MM.1S (cell line): Measurements from ENCODE around the gene NUBP2.

Experiments used
- DNase-seq: peaks from one replicate; pipeline ENCODE4 v3.0.0-alpha.2; 2015
- H2AFZ ChIP-seq: fragments of 300-600 bp; sonication (generic); 2 replicates; pipeline ENCODE4 v1.6.0; 2016; ENCODE audit warnings: antibody characterized with exemption, low read length
- H3F3A ChIP-seq: fragments of 300-600 bp; sonication (generic); 2 replicates; pipeline ENCODE4 v1.6.1; 2016; ENCODE audit warnings: mild to moderate bottlenecking, antibody characterized with exemption, low read length, moderate library complexity, mixed read lengths; ENCODE audit not compliant: insufficient read depth
- H3K27ac ChIP-seq: fragments of 300-600 bp; sonication (generic); 2 replicates; pipeline ENCODE4 v1.5.1; 2016; ENCODE audit warnings: mild to moderate bottlenecking, low read length
- H3K27me3 ChIP-seq: fragments of 300-600 bp; sonication (generic); replicated peaks from 2 replicates; pipeline ENCODE4 v1.6.0; 2016; ENCODE audit warnings: low read length; ENCODE audit not compliant: insufficient read depth
- H3K36me3 ChIP-seq: fragments of 300-600 bp; sonication (generic); replicated peaks from 2 replicates; pipeline ENCODE4 v1.6.1; 2016; ENCODE audit warnings: mild to moderate bottlenecking, low read length, mixed read lengths; ENCODE audit not compliant: insufficient read depth
- H3K4me1 ChIP-seq: fragments of 300-600 bp; sonication (generic); 2 replicates; pipeline ENCODE4 v1.6.1; 2016; ENCODE audit warnings: low read length, mixed read lengths
- H3K4me2 ChIP-seq: fragments of 300-600 bp; sonication (generic); 2 replicates; pipeline ENCODE4 v1.6.0; 2016; ENCODE audit warnings: low read depth, low read length
- H3K4me3 ChIP-seq: fragments of 300-600 bp; sonication (generic); 2 replicates; pipeline ENCODE4 v1.5.1; 2016; ENCODE audit warnings: low read length, mixed read lengths
- H3K79me2 ChIP-seq: fragments of 300-600 bp; sonication (generic); 2 replicates; pipeline ENCODE4 v1.6.1; 2016; ENCODE audit warnings: mixed run types, low read length, mixed read lengths
- H3K9ac ChIP-seq: fragments of 300-600 bp; sonication (generic); 2 replicates; pipeline ENCODE4 v1.6.1; 2016; ENCODE audit warnings: low read length, mixed read lengths
- H3K9me2 ChIP-seq: fragments of 300-600 bp; sonication (generic); replicated peaks from 2 replicates; pipeline ENCODE4 v1.6.1; 2016; ENCODE audit warnings: mild to moderate bottlenecking, low read length, mixed read lengths; ENCODE audit not compliant: insufficient read depth
- H3K9me3 ChIP-seq: fragments of 300-600 bp; sonication (generic); replicated peaks from 2 replicates; pipeline ENCODE4 v1.6.1; 2016; ENCODE audit warnings: mild to moderate bottlenecking, low read length, mixed read lengths; ENCODE audit not compliant: insufficient read depth
- H4K20me1 ChIP-seq: fragments of 300-600 bp; sonication (generic); 2 replicates; pipeline ENCODE4 v1.6.1; 2016; ENCODE audit warnings: mild to moderate bottlenecking, low read length, moderate library complexity, mixed read lengths; ENCODE audit not compliant: insufficient read depth
- CTCF ChIP-seq: fragments of 300-600 bp; sonication (generic); IDR thresholded peaks from 2 replicates; pipeline ENCODE4 v1.5.1; 2016; ENCODE audit warnings: antibody characterized with exemption, low read length, mixed read lengths
- EZH2 ChIP-seq: fragments of 300-600 bp; sonication (generic); optimal IDR thresholded peaks from 2 replicates; pipeline ENCODE3; 2017; ENCODE audit warnings: low read depth, mild to moderate bottlenecking, antibody characterized with exemption, low read length, mixed read lengths
- EZH2phosphoT487 ChIP-seq: fragments of 300-600 bp; sonication (generic); IDR thresholded peaks from 2 replicates; pipeline ENCODE4 v1.6.1; 2018; ENCODE audit warnings: antibody characterized with exemption, low read length

Gene NUBP2

DNA sequence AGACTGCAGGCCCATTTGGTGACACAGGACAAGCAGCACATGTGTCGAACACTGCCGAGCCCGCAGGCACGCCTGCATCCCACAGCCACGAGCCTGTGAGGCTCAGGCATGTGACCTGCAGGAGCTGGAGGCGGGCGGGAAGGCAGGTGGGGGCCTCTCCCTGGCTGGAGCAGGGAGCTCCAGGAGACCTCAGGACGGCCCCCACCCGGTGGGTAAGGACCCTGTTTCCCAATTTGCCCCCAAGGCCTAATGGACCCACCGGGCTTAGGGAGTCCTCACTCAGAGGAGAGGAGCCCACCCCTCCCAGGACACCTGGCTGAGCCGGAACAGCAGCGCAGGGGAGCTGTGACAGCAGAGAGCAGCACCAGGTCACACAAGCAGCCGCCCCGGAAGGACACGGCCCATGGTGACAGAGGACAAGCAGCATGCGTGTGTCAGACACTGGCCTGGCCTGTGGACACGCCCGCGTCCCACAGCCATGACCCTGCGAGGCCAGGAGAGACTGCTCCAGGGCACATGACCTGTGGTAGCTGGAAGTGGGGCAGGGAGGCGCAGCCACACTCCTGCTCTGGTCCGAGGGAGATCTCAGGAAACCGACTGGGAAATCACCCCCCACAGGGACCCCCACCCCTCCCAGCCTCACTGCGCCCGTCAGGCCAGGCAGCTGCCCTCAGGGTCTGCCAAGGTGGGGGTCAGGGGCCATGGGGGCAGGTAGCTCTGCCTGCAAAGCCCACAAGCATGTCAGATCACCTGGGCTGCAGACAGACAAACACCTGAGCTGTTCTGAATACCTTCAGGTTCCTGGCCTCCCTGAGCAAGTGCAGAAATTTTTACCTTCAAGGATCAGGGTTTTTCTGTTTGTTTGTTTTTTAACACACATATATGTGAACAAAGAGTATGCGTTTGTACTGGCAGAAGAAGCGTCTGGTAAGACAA, 2.8 kb upstream of the NUBP2 start:
- Histone ChIP-seq H3K9me3 (no peaks in the 10 kb centered on the region), H4K20me1 (no peaks in the 10 kb centered on the region), H3K9me2 (no peaks in the 10 kb centered on the region), H3K4me2 (no peak overlapping the region), H3K4me3 (no peak overlapping the region), H2AFZ (no peak overlapping the region), H3K27ac (no peak overlapping the region), H3K4me1 (peaks cover 4% of the 10 kb centered on the region; the same call in 1 of the 2 replicates), H3K27me3 (no peaks in the 10 kb centered on the region), H3K9ac (no peak overlapping the region), H3K36me3 (no peaks in the 10 kb centered on the region), H3K79me2 (peaks cover 56% of the 10 kb centered on the region), H3F3A (peaks cover 17% of the 10 kb centered on the region; the same call in 1 of the 2 replicates)
- DNase-seq: no peak
- no peak for TF ChIP-seq CTCF
- TF ChIP-seq EZH2phosphoT487: no peak
- no peak for TF ChIP-seq EZH2

- Histone ChIP-seq H3K9me2 (no peaks in the 10 kb centered on the region), H3K9me3 (no peaks in the 10 kb centered on the region), H3K27ac (no peak overlapping the region), H4K20me1 (no peaks in the 10 kb centered on the region), H3F3A (peaks cover 17% of the 10 kb centered on the region; the same call in 1 of the 2 replicates), H3K4me3 (no peak overlapping the region), H3K9ac (no peak overlapping the region), H3K36me3 (no peaks in the 10 kb centered on the region), H3K4me1 (peaks cover 4% of the 10 kb centered on the region; the same call in 1 of the 2 replicates), H3K4me2 (peak overlapping the region; percentile 91; the same call in 1 of the 2 replicates), H2AFZ (no peak overlapping the region), H3K79me2 (peaks cover 56% of the 10 kb centered on the region), H3K27me3 (no peaks in the 10 kb centered on the region)
- no peak for DNase-seq
- TF ChIP-seq CTCF (no peak), EZH2 (no peak), EZH2phosphoT487 (no peak)
Observed at GRCh38 chr16:1780677-1781072, 2.1 kb upstream of the NUBP2 start.

DNA sequence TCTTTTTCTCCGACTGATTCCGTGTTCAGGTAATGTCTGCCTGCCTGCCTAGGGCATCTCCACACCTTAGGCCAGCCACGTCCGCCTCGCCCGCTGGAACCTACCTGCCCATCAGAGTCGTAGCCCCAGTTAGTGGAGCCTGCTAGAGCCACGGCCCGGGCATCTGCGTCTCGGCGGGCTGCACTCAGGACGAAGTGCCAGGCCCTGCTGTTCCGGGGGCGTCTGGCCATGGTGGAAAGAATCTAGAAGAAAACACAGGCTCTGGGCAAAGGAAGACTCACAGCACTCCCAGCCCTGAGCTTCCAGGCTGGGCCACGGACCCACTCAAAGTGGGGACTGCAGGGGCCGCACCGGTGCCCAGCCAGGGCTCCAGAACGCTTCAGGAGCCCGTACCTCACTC, 1.5 kb upstream of the NUBP2 start:
- Histone ChIP-seq H4K20me1 (no peaks in the 10 kb centered on the region), H3K9me3 (no peaks in the 10 kb centered on the region), H3K4me2 (peak overlapping the region; percentile 91), H3F3A (peaks cover 17% of the 10 kb centered on the region; the same call in 1 of the 2 replicates), H3K27ac (peak overlapping the region; percentile 43; the same call in 1 of the 2 replicates), H3K36me3 (no peaks in the 10 kb centered on the region), H3K27me3 (no peaks in the 10 kb centered on the region), H3K79me2 (peaks cover 62% of the 10 kb centered on the region), H3K9me2 (no peaks in the 10 kb centered on the region), H2AFZ (no peak overlapping the region), H3K9ac (peak overlapping the region; percentile 82; the same call in 1 of the 2 replicates), H3K4me1 (peaks cover 4% of the 10 kb centered on the region; the same call in 1 of the 2 replicates), H3K4me3 (peak overlapping the region; percentile 77)
- TF ChIP-seq EZH2phosphoT487 (no peak), EZH2 (no peak), CTCF (no peak)
- DNase-seq: no peak
